ENCODE data around the gene TMEM51. TPM values are rescaled to one million over a fixed set of nuclear protein-coding genes. Genes with fewer than 3 reads are reported as not detected.
A peak's percentile ranks its signal among the peaks of the same experiment; 100 is the strongest.

Gene TMEM51
- total and polyA plus RNA-seq, 9 donors = 9.4 to 38.5 (median 23.0) TPM

- DNase-seq = no peak
- H3K27ac ChIP-seq = no peak overlapping the region
- TF ChIP-seq CTCF (IDR thresholded peaks at IDR 0.05) = no peak
- no peak for TF ChIP-seq EP300 (IDR thresholded peaks at IDR 0.05)
- TF ChIP-seq POLR2A (IDR thresholded peaks at IDR 0.05) = no peak
- H3K4me1 ChIP-seq (ENCODE audit: insufficient read depth) = peaks cover 26% of the 10 kb centered on the region
- H3K9me3 ChIP-seq = no peaks in the 10 kb centered on the region
- no peaks in the 10 kb centered on the region for H3K36me3 ChIP-seq
- WGBS, 3 donors = 85 to 88% (median 88%) methylated on average over 8 of the region's 8 CpGs
- intact Hi-C loops (cut with DNase I) = no loop called here
- H3K27me3 ChIP-seq = no peaks in the 10 kb centered on the region
- no peak overlapping the region for H3K4me3 ChIP-seq
Observed at GRCh38 chr1:15191267-15191666, 37.7 kb downstream of the TMEM51 start.

- 79 to 88% (median 84%) methylated on average over 13 of the region's 13 CpGs for WGBS, 3 donors
- Histone ChIP-seq H3K27ac (no peak overlapping the region), H3K36me3 (no peaks in the 10 kb centered on the region)
Observed at GRCh38 chr1:15191770-15192169, 38.2 kb downstream of the TMEM51 start.

GRCh38 chr1:15192916-15193550 is 39.5 kb downstream of the TMEM51 start:
- TF ChIP-seq EP300 (IDR thresholded peaks at IDR 0.05) = no peak
- TF ChIP-seq CTCF (IDR thresholded peaks at IDR 0.05) = no peak
- TF ChIP-seq POLR2A (IDR thresholded peaks at IDR 0.05) = no peak
- 79 to 84% (median 79%) methylated on average over 12 of the region's 12 CpGs for WGBS, 3 donors
- no peaks in the 10 kb centered on the region for H3K36me3 ChIP-seq
- no peak overlapping the region for H3K27ac ChIP-seq
- no peak overlapping the region for H3K4me3 ChIP-seq
- H3K27me3 ChIP-seq = no peaks in the 10 kb centered on the region
- H3K4me1 ChIP-seq (ENCODE audit: insufficient read depth) = peaks cover 13% of the 10 kb centered on the region
- no peaks in the 10 kb centered on the region for H3K9me3 ChIP-seq
- intact Hi-C loops (cut with DNase I) = no loop called here
- DNase-seq = peak in 1 of 5 donors; percentile 21

More at GRCh38 chr1:15191770-15192169, 38.2 kb downstream of the TMEM51 start:
- Histone ChIP-seq H3K4me3 (no peak overlapping the region), H3K27me3 (no peaks in the 10 kb centered on the region), H3K4me1 (ENCODE audit: insufficient read depth) (peaks cover 23% of the 10 kb centered on the region), H3K9me3 (no peaks in the 10 kb centered on the region)
- no peak for DNase-seq
- TF ChIP-seq POLR2A (IDR thresholded peaks at IDR 0.05) (no peak), EP300 (IDR thresholded peaks at IDR 0.05) (no peak), CTCF (IDR thresholded peaks at IDR 0.05) (no peak)
- intact Hi-C loops (cut with DNase I) = no loop called here

GRCh38 chr1:15195420-15196052 is 42.0 kb downstream of the TMEM51 start:
- Histone ChIP-seq H3K27ac (no peak overlapping the region), H3K27me3 (no peaks in the 10 kb centered on the region), H3K4me1 (ENCODE audit: insufficient read depth) (peaks cover 3% of the 10 kb centered on the region), H3K4me3 (no peak overlapping the region), H3K9me3 (no peaks in the 10 kb centered on the region), H3K36me3 (no peaks in the 10 kb centered on the region)
- WGBS, 3 donors = 42 to 46% (median 45%) methylated on average over 9 of the region's 9 CpGs
- peak; percentile 57 to 84 (median 71) for DNase-seq
- intact Hi-C loops (cut with DNase I) = no loop called here
- TF ChIP-seq EP300 (IDR thresholded peaks at IDR 0.05) = no peak
- no peak for TF ChIP-seq POLR2A (IDR thresholded peaks at IDR 0.05)
- TF ChIP-seq CTCF (IDR thresholded peaks at IDR 0.05) = no peak
